Smooth muscle cell of bladder (primary cell): ENCODE measurements around the gene STAG2. TPM values are rescaled to one million over a fixed set of nuclear protein-coding genes. Genes with fewer than 3 reads are reported as not detected.

Experiments
- total RNA-seq: library from RNA; depleted of rRNA; stranded (reverse); fragments of >200 nt; gene quantifications from 2 replicates; pipeline ENCODE4 v1.2.3, GENCODE V29; 2014

The STAG2 gene
- total RNA-seq: 88.3 and 106 TPM in 2 replicates

DNA sequence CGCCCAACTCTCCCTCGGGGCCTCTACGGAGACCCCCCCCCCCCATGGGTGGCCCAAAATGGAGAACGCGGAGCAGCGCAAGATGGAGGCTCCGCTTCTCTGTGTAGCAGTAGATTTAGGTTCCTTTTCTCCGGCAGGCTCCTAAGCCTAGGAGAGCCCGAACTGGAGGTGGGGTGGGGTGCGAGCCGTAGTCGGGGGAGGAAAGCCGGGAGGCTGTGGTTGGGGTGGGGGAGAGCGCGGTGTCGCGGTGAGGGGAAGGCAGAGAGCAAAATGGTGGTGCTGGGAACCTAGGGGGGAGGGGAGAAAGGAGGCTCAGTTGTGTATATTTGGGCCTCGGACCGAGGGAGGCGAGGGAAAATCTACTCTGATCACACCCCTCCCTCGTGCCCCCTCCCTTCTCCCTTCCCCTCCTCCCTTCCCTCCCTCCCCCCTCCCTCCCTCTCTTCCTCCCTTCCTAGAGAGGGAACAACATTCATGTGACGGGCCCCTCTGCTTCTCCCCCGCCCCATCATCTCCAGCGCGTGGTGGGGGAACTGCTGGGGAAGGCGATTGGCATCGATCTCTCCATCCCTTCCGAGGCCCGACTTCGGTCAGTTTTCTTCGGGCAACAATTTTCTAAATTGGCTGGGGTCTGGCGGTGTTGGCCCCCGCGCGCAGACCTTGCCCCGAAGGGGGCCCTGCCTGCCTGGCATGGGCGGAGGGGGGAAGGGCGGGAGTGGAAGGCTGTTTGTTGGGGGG, at the start of gene STAG2:
TSS of gene STAG2 (plus strand) at position 439 of the 738 bp plus-strand sequence. CDS start 60,922 bp downstream, outside the sequence.

Other genes starting within 250 kb of the STAG2 start
- 44.9 and 59.0 TPM in 2 replicates for gene THOC2, start 228.7 kb upstream of the STAG2 start, total RNA-seq
- gene XIAP, start 101.7 kb upstream of the STAG2 start, total RNA-seq: 29.2 and 38.6 TPM in 2 replicates